ENCODE measurements around the gene PIWIL1.

PIWIL1 gene

GRCh38 chr12:130337488-130338303, at the start of gene PIWIL1:
Gene PIWIL1 (plus strand): TSS chr12:130337887. CDS start chr12:130342592, 4,705 bp downstream.
- peak; percentile 7 for DNase-seq (ENCODE audit: low spot score)

- no peak for DNase-seq (ENCODE audit: low spot score)
Measured at GRCh38 chr12:130288206-130288605, 49.5 kb upstream of the PIWIL1 start.

- no peak for DNase-seq (ENCODE audit: low spot score)
Measured at GRCh38 chr12:130288691-130289090, 49.0 kb upstream of the PIWIL1 start.

- DNase-seq (ENCODE audit: low spot score): no peak
Measured at GRCh38 chr12:130290114-130290513, 47.6 kb upstream of the PIWIL1 start.

- DNase-seq (ENCODE audit: low spot score): no peak
Measured at GRCh38 chr12:130298322-130299021, 39.2 kb upstream of the PIWIL1 start.

- DNase-seq (ENCODE audit: low spot score): no peak
Measured at GRCh38 chr12:130299574-130299973, 38.1 kb upstream of the PIWIL1 start.

GRCh38 chr12:130300090-130300489, 37.6 kb upstream of the PIWIL1 start:
- DNase-seq (ENCODE audit: low spot score): no peak

- DNase-seq (ENCODE audit: low spot score): no peak
Measured at GRCh38 chr12:130300737-130301535, 36.8 kb upstream of the PIWIL1 start.

GRCh38 chr12:130301559-130301958, 36.1 kb upstream of the PIWIL1 start:
- DNase-seq (ENCODE audit: low spot score): no peak

GRCh38 chr12:130303781-130304180, 33.9 kb upstream of the PIWIL1 start:
- no peak for DNase-seq (ENCODE audit: low spot score)

- DNase-seq (ENCODE audit: low spot score): no peak
Measured at GRCh38 chr12:130307859-130308258, 29.8 kb upstream of the PIWIL1 start.

- no peak for DNase-seq (ENCODE audit: low spot score)
Measured at GRCh38 chr12:130308393-130308792, 29.3 kb upstream of the PIWIL1 start.

GRCh38 chr12:130316251-130316650, 21.4 kb upstream of the PIWIL1 start:
- DNase-seq (ENCODE audit: low spot score): no peak

- no peak for DNase-seq (ENCODE audit: low spot score)
Measured at GRCh38 chr12:130320536-130320935, 17.2 kb upstream of the PIWIL1 start.

- no peak for DNase-seq (ENCODE audit: low spot score)
Measured at GRCh38 chr12:130322263-130322662, 15.4 kb upstream of the PIWIL1 start.

- DNase-seq (ENCODE audit: low spot score): no peak
Measured at GRCh38 chr12:130330685-130331084, 7.0 kb upstream of the PIWIL1 start.

- no peak for DNase-seq (ENCODE audit: low spot score)
Measured at GRCh38 chr12:130331146-130331545, 6.5 kb upstream of the PIWIL1 start.

GRCh38 chr12:130333341-130333740, 4.3 kb upstream of the PIWIL1 start:
- DNase-seq (ENCODE audit: low spot score): no peak

- DNase-seq (ENCODE audit: low spot score): no peak
Measured at GRCh38 chr12:130334399-130334798, 3.3 kb upstream of the PIWIL1 start.

- DNase-seq (ENCODE audit: low spot score): peak; percentile 6
Measured at GRCh38 chr12:130334937-130335336, 2.8 kb upstream of the PIWIL1 start.

- DNase-seq (ENCODE audit: low spot score): peak; percentile 85
Measured at GRCh38 chr12:130335517-130336392, 1.9 kb upstream of the PIWIL1 start.

Data from cerebellar cortex (tissue), 1 donor.